Measurements from ENCODE around the gene CAPN15. TPM values are rescaled to one million over a fixed set of nuclear protein-coding genes. Genes with fewer than 3 reads are reported as not detected.

CAPN15 gene
- total RNA-seq, 1 donor from 2014 or later: 38.7 TPM

DNA sequence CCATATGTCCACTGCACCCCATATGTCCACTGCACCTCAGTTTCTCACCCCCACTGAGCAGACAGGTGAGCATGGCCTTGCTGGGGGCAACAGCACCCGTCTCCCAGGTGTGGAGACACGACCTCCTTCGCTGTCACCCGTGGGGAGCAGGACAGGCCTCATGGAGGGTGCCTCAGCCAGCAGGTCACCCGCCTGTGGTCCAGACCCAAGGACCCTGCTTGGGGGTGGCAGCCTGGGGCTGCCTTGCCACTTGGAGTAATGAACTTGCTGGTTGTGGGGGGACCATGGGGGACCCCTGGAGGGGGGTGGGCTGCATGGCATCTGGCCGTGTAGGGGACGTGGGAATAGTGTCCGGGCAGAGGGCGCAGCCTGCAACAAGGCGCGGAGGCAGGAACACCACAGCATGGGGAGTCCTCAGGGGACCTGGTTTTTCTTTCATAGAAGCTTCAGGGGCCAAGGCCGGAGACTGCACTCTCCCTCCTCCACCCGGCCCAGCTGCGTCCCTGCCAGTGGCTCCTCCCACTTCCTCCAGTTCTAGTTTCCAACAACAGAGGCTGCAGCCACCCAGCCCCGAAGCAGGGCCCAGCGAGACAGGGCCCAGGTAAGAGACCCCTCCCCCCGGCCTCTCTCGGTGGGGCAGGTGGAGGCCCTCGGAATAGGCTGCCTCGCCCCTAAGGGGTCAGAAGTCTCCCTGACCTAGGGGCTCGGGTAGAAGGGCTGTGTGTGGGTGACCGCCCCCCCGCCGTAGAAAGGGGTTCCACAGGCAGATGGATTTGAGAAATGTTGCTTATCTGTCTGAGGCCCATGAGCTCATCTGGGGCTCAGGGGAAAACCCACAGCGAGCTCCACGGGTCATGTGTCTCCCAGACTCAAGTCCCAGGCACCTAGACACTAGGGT is 39.2 kb downstream of the CAPN15 start, which contains the start of gene NHLRC4:
Gene NHLRC4 (plus strand): TSS at position 531 of the 898 bp plus-strand sequence. CDS start 1,043 bp downstream, outside the sequence.
- FAIRE-seq: no peak
- peak within 1 kb of the TSS; percentile 33 for H3K4me2 ChIP-seq (ENCODE audit: low read length)
- H3K9me3 Mint-ChIP-seq (ENCODE audit: unreplicated experiment): no peaks in the 10 kb centered on the region
- DNase-seq (ENCODE audit: low read depth): no peak
- peaks cover 14% of the 10 kb centered on the region for H3K79me2 ChIP-seq (ENCODE audit: insufficient read depth, low read length)
- no peak within 1 kb of the TSS for H3K27ac ChIP-seq (ENCODE audit: low read depth, low read length)
- peaks cover 6% of the 10 kb centered on the region for H3K4me1 Mint-ChIP-seq (ENCODE audit: low read depth, unreplicated experiment)
- no peak within 1 kb of the TSS for H3K27ac Mint-ChIP-seq (ENCODE audit: unreplicated experiment)
- H3K36me3 ChIP-seq (ENCODE audit: insufficient read depth, low read length): no peaks in the 10 kb centered on the region
- H3K4me3 ChIP-seq (ENCODE audit: insufficient read depth, low read depth, low read length): no peak within 1 kb of the TSS
- H3K27me3 ChIP-seq (ENCODE audit: insufficient read depth, low read length): peaks cover 6% of the 10 kb centered on the region
- TF ChIP-seq, protein P1, sequence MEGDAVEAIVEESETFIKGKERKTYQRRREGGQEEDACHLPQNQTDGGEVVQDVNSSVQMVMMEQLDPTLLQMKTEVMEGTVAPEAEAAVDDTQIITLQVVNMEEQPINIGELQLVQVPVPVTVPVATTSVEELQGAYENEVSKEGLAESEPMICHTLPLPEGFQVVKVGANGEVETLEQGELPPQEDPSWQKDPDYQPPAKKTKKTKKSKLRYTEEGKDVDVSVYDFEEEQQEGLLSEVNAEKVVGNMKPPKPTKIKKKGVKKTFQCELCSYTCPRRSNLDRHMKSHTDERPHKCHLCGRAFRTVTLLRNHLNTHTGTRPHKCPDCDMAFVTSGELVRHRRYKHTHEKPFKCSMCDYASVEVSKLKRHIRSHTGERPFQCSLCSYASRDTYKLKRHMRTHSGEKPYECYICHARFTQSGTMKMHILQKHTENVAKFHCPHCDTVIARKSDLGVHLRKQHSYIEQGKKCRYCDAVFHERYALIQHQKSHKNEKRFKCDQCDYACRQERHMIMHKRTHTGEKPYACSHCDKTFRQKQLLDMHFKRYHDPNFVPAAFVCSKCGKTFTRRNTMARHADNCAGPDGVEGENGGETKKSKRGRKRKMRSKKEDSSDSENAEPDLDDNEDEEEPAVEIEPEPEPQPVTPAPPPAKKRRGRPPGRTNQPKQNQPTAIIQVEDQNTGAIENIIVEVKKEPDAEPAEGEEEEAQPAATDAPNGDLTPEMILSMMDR (IDR thresholded peaks at IDR 0.05; ENCODE audit: insufficient read depth, low read depth, low read length): no peak
- no peak for TF ChIP-seq EZH2 (IDR thresholded peaks at IDR 0.05; ENCODE audit: insufficient read depth, low read length)
- H2AFZ ChIP-seq (ENCODE audit: low read depth, low read length): no peak within 1 kb of the TSS
- H3K27me3 Mint-ChIP-seq (ENCODE audit: low read depth, unreplicated experiment): peaks cover 7% of the 10 kb centered on the region
- no peaks in the 10 kb centered on the region for H3K36me3 Mint-ChIP-seq (ENCODE audit: low read depth, unreplicated experiment)
- no peaks in the 10 kb centered on the region for H3K9me3 ChIP-seq (ENCODE audit: insufficient read depth, low read depth, low read length)
- no peak within 1 kb of the TSS for H3K9ac ChIP-seq (ENCODE audit: low read length)
- no peak within 1 kb of the TSS for H3K4me3 Mint-ChIP-seq (ENCODE audit: unreplicated experiment)
- peaks cover 19% of the 10 kb centered on the region for H3K4me1 ChIP-seq (ENCODE audit: insufficient read depth, low read length)
- peaks cover 12% of the 10 kb centered on the region for H4K20me1 ChIP-seq (ENCODE audit: insufficient read depth, low read length)

DNA sequence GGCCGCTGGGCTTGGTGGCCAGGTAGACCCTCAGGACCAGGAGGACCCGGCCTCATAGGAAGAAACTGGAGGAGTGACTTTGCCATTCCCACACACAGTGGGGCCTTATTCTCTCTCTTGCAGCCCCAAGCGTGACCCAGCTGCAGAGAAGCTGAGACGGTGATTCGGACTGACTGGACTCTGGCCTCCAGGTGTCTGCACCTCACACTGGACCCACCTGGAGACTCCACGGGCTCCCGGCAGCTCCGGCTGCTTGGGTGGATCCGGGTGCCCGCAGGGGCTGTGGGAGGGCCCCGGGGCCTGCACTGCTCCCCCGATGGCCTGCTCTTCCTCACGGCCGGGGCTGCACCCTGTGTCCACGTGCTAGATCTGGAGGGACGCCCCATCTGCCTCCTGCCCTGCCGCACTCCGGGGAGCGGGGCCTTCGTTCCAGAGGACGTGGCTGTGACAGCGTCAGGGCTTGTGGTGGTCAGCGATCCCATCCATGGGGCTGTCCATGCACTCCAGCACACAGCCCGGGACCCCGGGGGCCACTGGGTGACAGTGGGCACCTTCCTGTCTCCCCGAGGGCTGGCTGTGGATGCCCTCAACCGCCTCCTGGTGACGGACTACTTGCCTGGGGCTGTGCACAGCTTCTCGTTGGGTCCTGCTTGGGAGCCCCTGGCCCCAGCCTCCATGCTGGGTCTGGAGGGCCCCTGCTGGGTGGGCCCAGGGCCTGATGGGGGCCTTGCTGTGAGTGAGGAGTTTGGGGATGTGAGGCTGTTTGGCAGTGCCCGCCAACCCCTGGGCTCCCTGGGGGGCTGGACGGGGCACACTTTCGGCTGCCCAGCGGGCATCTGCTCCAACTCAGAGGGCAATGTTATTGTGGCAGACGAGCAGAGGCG is 40.1 kb downstream of the CAPN15 start:
- no peak overlapping the region for H3K4me3 Mint-ChIP-seq (ENCODE audit: unreplicated experiment)

More for the DNA sequence above, 40.1 kb downstream of the CAPN15 start:
- Mint-ChIP-seq H3K27ac (ENCODE audit: unreplicated experiment) (no peak overlapping the region), H3K36me3 (ENCODE audit: low read depth, unreplicated experiment) (no peaks in the 10 kb centered on the region), H3K9me3 (ENCODE audit: unreplicated experiment) (no peaks in the 10 kb centered on the region), H3K4me1 (ENCODE audit: low read depth, unreplicated experiment) (peaks cover 6% of the 10 kb centered on the region), H3K27me3 (ENCODE audit: low read depth, unreplicated experiment) (peaks cover 2% of the 10 kb centered on the region)
- no peak overlapping the region for H3K4me2 ChIP-seq (ENCODE audit: low read length)
- H4K20me1 ChIP-seq (ENCODE audit: insufficient read depth, low read length): peaks cover 21% of the 10 kb centered on the region
- no peak for DNase-seq (ENCODE audit: low read depth)
- no peak overlapping the region for H3K9ac ChIP-seq (ENCODE audit: low read length)
- no peak overlapping the region for H3K27ac ChIP-seq (ENCODE audit: low read depth, low read length)
- FAIRE-seq: no peak
- peaks cover 19% of the 10 kb centered on the region for H3K4me1 ChIP-seq (ENCODE audit: insufficient read depth, low read length)
- no peak overlapping the region for H3K4me3 ChIP-seq (ENCODE audit: insufficient read depth, low read depth, low read length)
- H3K27me3 ChIP-seq (ENCODE audit: insufficient read depth, low read length): peaks cover 2% of the 10 kb centered on the region
- H3K36me3 ChIP-seq (ENCODE audit: insufficient read depth, low read length): no peaks in the 10 kb centered on the region
- H3K79me2 ChIP-seq (ENCODE audit: insufficient read depth, low read length): peaks cover 22% of the 10 kb centered on the region
- TF ChIP-seq, protein P1 (IDR thresholded peaks at IDR 0.05; ENCODE audit: insufficient read depth, low read depth, low read length): no peak
- TF ChIP-seq EZH2 (IDR thresholded peaks at IDR 0.05; ENCODE audit: insufficient read depth, low read length): no peak
- H3K9me3 ChIP-seq (ENCODE audit: insufficient read depth, low read depth, low read length): no peaks in the 10 kb centered on the region
- H2AFZ ChIP-seq (ENCODE audit: low read depth, low read length): no peak overlapping the region
